ENCODE results near the gene TMTC2.

Gene TMTC2

GRCh38 chr12:82721726-82722125, 35.0 kb downstream of the TMTC2 start:
- Histone ChIP-seq H3K4me3 (ENCODE audit: low read depth, low read length) (no peak overlapping the region), H3K36me3 (replicated peaks) (no peaks in the 10 kb centered on the region), H3K27ac (no peak overlapping the region), H3K27me3 (replicated peaks) (no peaks in the 10 kb centered on the region)
- no peak for TF ChIP-seq CTCF (IDR thresholded peaks at IDR 0.05; ENCODE audit: low read depth, low read length, missing control alignments)
- DNase-seq: no peak
- in situ Hi-C loops (cut with HindIII; ENCODE audit: low pct_ligation_motif_present, low sequenced_read_pairs): no loop called here

GRCh38 chr12:82723093-82723492, 36.4 kb downstream of the TMTC2 start:
- H3K27me3 ChIP-seq (replicated peaks): no peaks in the 10 kb centered on the region
- no peaks in the 10 kb centered on the region for H3K36me3 ChIP-seq (replicated peaks)
- TF ChIP-seq CTCF (IDR thresholded peaks at IDR 0.05; ENCODE audit: low read depth, low read length, missing control alignments): no peak
- no peak overlapping the region for H3K4me3 ChIP-seq (ENCODE audit: low read depth, low read length)
- in situ Hi-C loops (cut with HindIII; ENCODE audit: low pct_ligation_motif_present, low sequenced_read_pairs): no loop called here
- no peak overlapping the region for H3K27ac ChIP-seq
- DNase-seq: no peak

GRCh38 chr12:82723891-82724290, 37.2 kb downstream of the TMTC2 start:
- H3K4me3 ChIP-seq (ENCODE audit: low read depth, low read length): no peak overlapping the region
- H3K36me3 ChIP-seq (replicated peaks): no peaks in the 10 kb centered on the region
- no peaks in the 10 kb centered on the region for H3K27me3 ChIP-seq (replicated peaks)
- H3K27ac ChIP-seq: no peak overlapping the region
- in situ Hi-C loops (cut with HindIII; ENCODE audit: low pct_ligation_motif_present, low sequenced_read_pairs): no loop called here
- no peak for TF ChIP-seq CTCF (IDR thresholded peaks at IDR 0.05; ENCODE audit: low read depth, low read length, missing control alignments)
- no peak for DNase-seq

- in situ Hi-C loops (cut with HindIII; ENCODE audit: low pct_ligation_motif_present, low sequenced_read_pairs): no loop called here
- Histone ChIP-seq H3K27me3 (replicated peaks) (no peaks in the 10 kb centered on the region), H3K27ac (no peak overlapping the region), H3K4me3 (ENCODE audit: low read depth, low read length) (no peak overlapping the region), H3K36me3 (replicated peaks) (no peaks in the 10 kb centered on the region)
- no peak for DNase-seq
- TF ChIP-seq CTCF (IDR thresholded peaks at IDR 0.05; ENCODE audit: low read depth, low read length, missing control alignments): no peak
Observed at GRCh38 chr12:82725741-82726140, 39.0 kb downstream of the TMTC2 start.

- in situ Hi-C loops (cut with HindIII; ENCODE audit: low pct_ligation_motif_present, low sequenced_read_pairs): no loop called here
- TF ChIP-seq CTCF (IDR thresholded peaks at IDR 0.05; ENCODE audit: low read depth, low read length, missing control alignments): no peak
- H3K27me3 ChIP-seq (replicated peaks): no peaks in the 10 kb centered on the region
- DNase-seq: no peak
- no peak overlapping the region for H3K4me3 ChIP-seq (ENCODE audit: low read depth, low read length)
- no peak overlapping the region for H3K27ac ChIP-seq
- H3K36me3 ChIP-seq (replicated peaks): no peaks in the 10 kb centered on the region
Observed at GRCh38 chr12:82727886-82728285, 41.2 kb downstream of the TMTC2 start.

GRCh38 chr12:82728710-82729109, 42.0 kb downstream of the TMTC2 start:
- no peaks in the 10 kb centered on the region for H3K27me3 ChIP-seq (replicated peaks)
- in situ Hi-C loops (cut with HindIII; ENCODE audit: low pct_ligation_motif_present, low sequenced_read_pairs): no loop called here
- no peaks in the 10 kb centered on the region for H3K36me3 ChIP-seq (replicated peaks)
- no peak for DNase-seq
- H3K27ac ChIP-seq: no peak overlapping the region
- TF ChIP-seq CTCF (IDR thresholded peaks at IDR 0.05; ENCODE audit: low read depth, low read length, missing control alignments): no peak
- H3K4me3 ChIP-seq (ENCODE audit: low read depth, low read length): no peak overlapping the region
